ENCODE measurements around the gene NHS. TPM values are rescaled to one million over a fixed set of nuclear protein-coding genes. Genes with fewer than 3 reads are reported as not detected.

Gene NHS
- total and polyA plus RNA-seq, 2 of the 13 experiments (the other 11 are each of a cell fraction or from before 2014, with no cell fraction given): 0.02 TPM; not detected in 1

DNA sequence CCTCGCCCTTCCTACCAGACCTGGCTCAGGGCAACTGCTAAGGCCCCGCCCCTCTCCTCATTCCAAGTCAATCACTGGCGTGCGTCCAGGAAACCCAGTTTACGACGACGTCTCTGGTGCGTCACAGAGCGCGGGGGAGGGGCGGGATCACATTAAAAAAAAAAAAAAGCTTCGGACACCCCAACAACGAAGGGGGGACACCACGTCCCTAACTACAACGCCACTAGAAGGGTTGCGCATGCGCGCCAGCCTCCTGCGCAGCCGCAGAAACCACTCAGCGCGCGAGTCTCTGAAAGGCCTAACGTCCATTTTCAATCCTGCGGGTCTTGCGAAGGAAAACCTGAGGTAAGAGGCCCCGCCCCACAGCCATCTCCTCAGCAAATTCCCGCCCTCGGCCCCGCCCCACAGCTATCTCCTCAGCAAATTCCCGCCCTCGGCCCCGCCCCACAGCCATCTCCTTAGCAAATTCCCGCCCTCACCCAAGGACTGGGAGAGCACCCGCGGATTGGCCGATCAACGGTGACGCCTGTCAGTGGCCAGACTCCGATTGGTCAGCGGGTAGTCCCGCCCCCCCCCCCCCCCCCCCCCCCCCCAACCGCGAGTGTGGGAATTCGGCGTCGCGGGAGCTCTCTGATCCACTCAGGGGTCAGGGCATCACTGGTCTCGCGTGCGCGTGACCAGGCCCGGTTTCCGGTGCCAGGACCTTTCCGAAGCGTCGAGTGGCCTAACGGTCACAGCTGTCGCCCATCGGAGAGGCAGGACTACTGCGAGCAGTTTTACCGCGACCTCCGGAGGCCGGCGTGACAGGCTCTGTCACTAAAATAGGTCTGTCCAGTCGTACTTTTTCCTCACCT lies 362.1 kb downstream of the NHS start, which contains the start of gene SCML1 (continued):
- no peak for TF ChIP-seq LRRFIP1 (CRISPR knock-in tag; conservative IDR thresholded peaks at IDR 0.05)
- no peak for TF ChIP-seq SRSF1 (optimal IDR thresholded peaks at IDR 0.05; ENCODE audit: low read depth, low read length)
- TF ChIP-seq ZBTB3 (CRISPR knock-in tag; IDR thresholded peaks at IDR 0.05; ENCODE audit: borderline replicate concordance, low read depth): no peak
- no peak for TF ChIP-seq ZNF747 (CRISPR knock-in tag; IDR thresholded peaks at IDR 0.05; ENCODE audit: borderline replicate concordance)
- TF ChIP-seq GABPA (IDR thresholded peaks at IDR 0.05; ENCODE audit: low read depth, low read length): no peak
- TF ChIP-seq GABPA (CRISPR knock-in tag; IDR thresholded peaks at IDR 0.05; ENCODE audit: low read depth): 0 out of 2 replicates have a peak, but pooled peaks have one; percentile 28
- no peak for TF ChIP-seq LBX2 (CRISPR knock-in tag; IDR thresholded peaks at IDR 0.05; ENCODE audit: borderline replicate concordance)
- TF ChIP-seq SALL2 (CRISPR knock-in tag; IDR thresholded peaks at IDR 0.05): no peak
- TF ChIP-seq ELF3 (CRISPR knock-in tag; IDR thresholded peaks at IDR 0.05): no peak
- TF ChIP-seq ATF1 (CRISPR knock-in tag; IDR thresholded peaks at IDR 0.05): peak; percentile 69
- TF ChIP-seq RERE (CRISPR knock-in tag; IDR thresholded peaks at IDR 0.05; ENCODE audit: low read depth): no peak
- no peak for TF ChIP-seq EHMT2 (IDR thresholded peaks at IDR 0.05; ENCODE audit: borderline replicate concordance, low read depth, low read length)
- TF ChIP-seq KAT8 (CRISPR knock-in tag; IDR thresholded peaks at IDR 0.05): no peak
- TF ChIP-seq PTBP1 (IDR thresholded peaks at IDR 0.05; ENCODE audit: low read depth, low read length, poor library complexity, severe bottlenecking): no peak
- no peak for TF ChIP-seq ZMYM3 (CRISPR knock-in tag; IDR thresholded peaks at IDR 0.05)
- no peak for TF ChIP-seq ZBTB44 (CRISPR knock-in tag; IDR thresholded peaks at IDR 0.05)
- no peak for TF ChIP-seq ZKSCAN1 (IDR thresholded peaks at IDR 0.05; ENCODE audit: low read length)
- TF ChIP-seq SRY (CRISPR knock-in tag; IDR thresholded peaks at IDR 0.05): no peak
- no peak for TF ChIP-seq ZNF713 (CRISPR knock-in tag; IDR thresholded peaks at IDR 0.05)
- 0 out of 2 replicates have a peak, but pooled peaks have one; percentile 11 for TF ChIP-seq FOSL2 (CRISPR knock-in tag; IDR thresholded peaks at IDR 0.05)
